ENCODE measurements around the gene GPR39. TPM values are rescaled to one million over a fixed set of nuclear protein-coding genes. Genes with fewer than 3 reads are reported as not detected.

GPR39 gene
- total RNA-seq, 1 experiment from 2014 or later = 9.0 TPM

DNA sequence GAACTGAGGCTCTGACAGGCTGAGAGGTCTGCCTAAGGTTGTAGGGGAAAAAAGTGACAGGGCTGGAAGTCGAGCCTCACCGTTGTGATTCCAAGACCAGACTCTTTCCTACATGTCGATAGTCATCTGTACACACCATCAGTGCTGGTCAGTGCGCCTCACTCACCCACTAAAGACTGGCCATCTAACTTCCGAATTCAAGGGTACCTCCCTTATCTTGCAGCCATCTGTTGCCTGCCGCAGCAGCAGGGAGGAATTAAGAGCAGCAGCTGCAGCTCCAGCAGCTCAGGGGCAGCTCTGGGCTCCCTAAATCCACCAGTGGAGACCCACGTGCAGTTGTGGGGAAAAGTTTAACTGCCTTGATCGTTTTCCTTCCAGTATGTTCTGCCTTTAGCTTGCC is 32.6 kb upstream of the GPR39 start:
- CTCF ChIA-PET = no interaction called here
- BruUV-seq (replicated peaks) = no TSS peak
- in situ Hi-C loops (cut with HindIII; ENCODE audit: low pct_unique_long_range_greater_than_20kb, low sequenced_read_pairs) (no loop called here), intact Hi-C loops (cut with micrococcal nuclease; ENCODE audit: unreplicated experiment) (no loop called here)
- peaks cover 5% of the 10 kb centered on the region; the same call in 1 of the 2 replicates for H3K9me3 ChIP-seq (ENCODE audit: control insufficient read depth, insufficient read depth, low read depth, low read length)
- TF ChIP-seq, protein P1, sequence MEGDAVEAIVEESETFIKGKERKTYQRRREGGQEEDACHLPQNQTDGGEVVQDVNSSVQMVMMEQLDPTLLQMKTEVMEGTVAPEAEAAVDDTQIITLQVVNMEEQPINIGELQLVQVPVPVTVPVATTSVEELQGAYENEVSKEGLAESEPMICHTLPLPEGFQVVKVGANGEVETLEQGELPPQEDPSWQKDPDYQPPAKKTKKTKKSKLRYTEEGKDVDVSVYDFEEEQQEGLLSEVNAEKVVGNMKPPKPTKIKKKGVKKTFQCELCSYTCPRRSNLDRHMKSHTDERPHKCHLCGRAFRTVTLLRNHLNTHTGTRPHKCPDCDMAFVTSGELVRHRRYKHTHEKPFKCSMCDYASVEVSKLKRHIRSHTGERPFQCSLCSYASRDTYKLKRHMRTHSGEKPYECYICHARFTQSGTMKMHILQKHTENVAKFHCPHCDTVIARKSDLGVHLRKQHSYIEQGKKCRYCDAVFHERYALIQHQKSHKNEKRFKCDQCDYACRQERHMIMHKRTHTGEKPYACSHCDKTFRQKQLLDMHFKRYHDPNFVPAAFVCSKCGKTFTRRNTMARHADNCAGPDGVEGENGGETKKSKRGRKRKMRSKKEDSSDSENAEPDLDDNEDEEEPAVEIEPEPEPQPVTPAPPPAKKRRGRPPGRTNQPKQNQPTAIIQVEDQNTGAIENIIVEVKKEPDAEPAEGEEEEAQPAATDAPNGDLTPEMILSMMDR (IDR thresholded peaks at IDR 0.05) = no peak
- H3K4me1 ChIP-seq (ENCODE audit: control insufficient read depth, insufficient read depth, low read length) = no peaks in the 10 kb centered on the region
- H3K36me3 ChIP-seq (ENCODE audit: control insufficient read depth, insufficient read depth, low read length) = no peaks in the 10 kb centered on the region
- H3K27me3 ChIP-seq (ENCODE audit: control insufficient read depth, insufficient read depth, low read length) = no peaks in the 10 kb centered on the region
- H3K27ac ChIP-seq (ENCODE audit: low read length) = no peak overlapping the region
- no peak for DNase-seq (ENCODE audit: low read depth, low spot score)
- no peak for ATAC-seq
- POLR2A ChIA-PET = no interaction called here
- no peak overlapping the region for H3K4me3 ChIP-seq (ENCODE audit: low read depth in 2 of 2, low read length in 2 of 2)

DNA sequence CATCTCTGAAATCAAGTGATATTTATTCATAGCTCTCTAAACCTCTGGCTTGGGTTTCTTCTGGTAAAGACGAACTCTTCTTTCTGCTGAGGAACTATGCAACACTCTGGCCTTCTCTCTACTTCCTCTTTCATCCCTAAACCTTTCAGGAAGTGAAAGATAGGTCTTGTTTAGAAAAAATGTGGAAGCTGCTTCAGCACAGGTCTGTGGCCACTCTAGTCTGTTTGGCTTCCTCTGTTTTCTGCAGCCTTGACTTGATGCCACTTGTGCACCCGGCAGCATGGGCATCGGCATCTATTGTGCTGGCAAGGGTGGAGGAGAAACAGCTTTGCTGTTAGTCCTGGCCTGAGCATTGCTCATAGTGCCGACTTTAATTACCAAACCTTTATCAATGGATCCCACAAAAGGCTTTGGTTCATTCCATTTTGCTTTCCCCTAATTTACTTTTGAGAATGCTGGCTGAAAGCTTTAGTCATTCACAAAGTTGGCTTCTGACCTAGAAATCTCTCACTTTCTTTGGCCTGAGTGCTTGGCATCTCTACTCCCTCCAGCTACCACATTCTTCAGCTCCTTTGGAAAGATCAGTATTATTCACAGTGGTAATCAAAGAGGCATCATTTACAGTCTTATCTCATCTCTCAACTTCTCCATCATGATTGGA is 32.0 kb upstream of the GPR39 start:
- DNase-seq (ENCODE audit: low read depth, low spot score) (no peak), ATAC-seq (no peak)
- intact Hi-C loops (cut with micrococcal nuclease; ENCODE audit: unreplicated experiment) (no loop called here), in situ Hi-C loops (cut with HindIII; ENCODE audit: low pct_unique_long_range_greater_than_20kb, low sequenced_read_pairs) (no loop called here)
- TF ChIP-seq, protein P2, sequence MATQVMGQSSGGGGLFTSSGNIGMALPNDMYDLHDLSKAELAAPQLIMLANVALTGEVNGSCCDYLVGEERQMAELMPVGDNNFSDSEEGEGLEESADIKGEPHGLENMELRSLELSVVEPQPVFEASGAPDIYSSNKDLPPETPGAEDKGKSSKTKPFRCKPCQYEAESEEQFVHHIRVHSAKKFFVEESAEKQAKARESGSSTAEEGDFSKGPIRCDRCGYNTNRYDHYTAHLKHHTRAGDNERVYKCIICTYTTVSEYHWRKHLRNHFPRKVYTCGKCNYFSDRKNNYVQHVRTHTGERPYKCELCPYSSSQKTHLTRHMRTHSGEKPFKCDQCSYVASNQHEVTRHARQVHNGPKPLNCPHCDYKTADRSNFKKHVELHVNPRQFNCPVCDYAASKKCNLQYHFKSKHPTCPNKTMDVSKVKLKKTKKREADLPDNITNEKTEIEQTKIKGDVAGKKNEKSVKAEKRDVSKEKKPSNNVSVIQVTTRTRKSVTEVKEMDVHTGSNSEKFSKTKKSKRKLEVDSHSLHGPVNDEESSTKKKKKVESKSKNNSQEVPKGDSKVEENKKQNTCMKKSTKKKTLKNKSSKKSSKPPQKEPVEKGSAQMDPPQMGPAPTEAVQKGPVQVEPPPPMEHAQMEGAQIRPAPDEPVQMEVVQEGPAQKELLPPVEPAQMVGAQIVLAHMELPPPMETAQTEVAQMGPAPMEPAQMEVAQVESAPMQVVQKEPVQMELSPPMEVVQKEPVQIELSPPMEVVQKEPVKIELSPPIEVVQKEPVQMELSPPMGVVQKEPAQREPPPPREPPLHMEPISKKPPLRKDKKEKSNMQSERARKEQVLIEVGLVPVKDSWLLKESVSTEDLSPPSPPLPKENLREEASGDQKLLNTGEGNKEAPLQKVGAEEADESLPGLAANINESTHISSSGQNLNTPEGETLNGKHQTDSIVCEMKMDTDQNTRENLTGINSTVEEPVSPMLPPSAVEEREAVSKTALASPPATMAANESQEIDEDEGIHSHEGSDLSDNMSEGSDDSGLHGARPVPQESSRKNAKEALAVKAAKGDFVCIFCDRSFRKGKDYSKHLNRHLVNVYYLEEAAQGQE (IDR thresholded peaks at IDR 0.05; ENCODE audit: insufficient read depth in 1 of 2, low read depth in 2 of 2, low read length in 1 of 2) = no peak
- Histone ChIP-seq H3K27ac (ENCODE audit: low read length) (no peak overlapping the region), H3K9me3 (ENCODE audit: control insufficient read depth, insufficient read depth, low read depth, low read length) (peaks cover 5% of the 10 kb centered on the region; the same call in 1 of the 2 replicates), H3K36me3 (ENCODE audit: control insufficient read depth, insufficient read depth, low read length) (no peaks in the 10 kb centered on the region), H3K4me3 (ENCODE audit: low read depth in 2 of 2, low read length in 2 of 2) (no peak overlapping the region), H3K4me1 (ENCODE audit: control insufficient read depth, insufficient read depth, low read length) (no peaks in the 10 kb centered on the region), H3K27me3 (ENCODE audit: control insufficient read depth, insufficient read depth, low read length) (no peaks in the 10 kb centered on the region)
- CTCF ChIA-PET = no interaction called here
- no TSS peak for BruUV-seq (replicated peaks)
- POLR2A ChIA-PET = interaction anchor here (0.6 kb wide), 1 partner anchor 879 kb away, joined by 4 read pairs; no protein-coding TSS in a partner anchor

DNA sequence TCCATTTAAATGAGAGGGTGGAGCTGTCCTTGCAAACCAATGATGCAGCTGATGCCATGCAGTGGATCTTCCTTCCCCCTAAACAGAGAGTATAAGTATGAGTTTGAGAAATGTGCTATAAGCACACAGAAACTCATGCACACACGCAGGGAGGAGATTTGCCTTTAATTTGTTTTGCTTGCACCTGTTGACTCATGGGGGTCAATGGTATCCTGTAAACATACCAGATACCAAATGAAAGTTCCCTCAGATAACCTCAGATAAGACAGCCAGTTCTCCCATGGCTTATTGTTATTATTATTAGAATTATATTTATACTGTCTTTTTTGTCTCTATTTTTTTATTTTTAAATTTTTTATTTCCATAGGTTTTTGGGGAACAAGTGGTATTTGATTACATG is 29.5 kb upstream of the GPR39 start:
- intact Hi-C loops (cut with micrococcal nuclease; ENCODE audit: unreplicated experiment) (no loop called here), in situ Hi-C loops (cut with HindIII; ENCODE audit: low pct_unique_long_range_greater_than_20kb, low sequenced_read_pairs) (no loop called here)
- TF ChIP-seq SIN3A (IDR thresholded peaks at IDR 0.05; ENCODE audit: borderline replicate concordance, insufficient read depth, low read depth, low read length) = no peak
- TF ChIP-seq, protein P2 (IDR thresholded peaks at IDR 0.05; ENCODE audit: insufficient read depth in 1 of 2, low read depth in 2 of 2, low read length in 1 of 2) = no peak
- TF ChIP-seq, protein P1 (IDR thresholded peaks at IDR 0.05) = no peak
- no peak for TF ChIP-seq POLR2AphosphoS5 (IDR thresholded peaks at IDR 0.05; ENCODE audit: low read depth, low read length)
- TF ChIP-seq TCF7L2 (IDR thresholded peaks at IDR 0.05; ENCODE audit: low read depth, low read length) = no peak
- Histone ChIP-seq H3K36me3 (ENCODE audit: control insufficient read depth, insufficient read depth, low read length) (no peaks in the 10 kb centered on the region), H3K4me1 (ENCODE audit: control insufficient read depth, insufficient read depth, low read length) (no peaks in the 10 kb centered on the region), H3K9me3 (ENCODE audit: control insufficient read depth, insufficient read depth, low read depth, low read length) (no peaks in the 10 kb centered on the region), H3K4me3 (ENCODE audit: low read depth in 2 of 2, low read length in 2 of 2) (no peak overlapping the region), H3K27ac (ENCODE audit: low read length) (no peak overlapping the region), H3K27me3 (ENCODE audit: control insufficient read depth, insufficient read depth, low read length) (no peaks in the 10 kb centered on the region)
- ATAC-seq (no peak), DNase-seq (ENCODE audit: low read depth, low spot score) (no peak)
- BruUV-seq (replicated peaks) = no TSS peak
- POLR2A ChIA-PET = no interaction called here
- CTCF ChIA-PET = no interaction called here

Measured in Panc1 (cell line).